ENCODE results near the gene FRG2B.
"Not testable (repeated sequence)": the region's sequence is repeated elsewhere in the genome, so short reads cannot be mapped to it uniquely, and the experiment has no call there.

The FRG2B gene

DNA sequence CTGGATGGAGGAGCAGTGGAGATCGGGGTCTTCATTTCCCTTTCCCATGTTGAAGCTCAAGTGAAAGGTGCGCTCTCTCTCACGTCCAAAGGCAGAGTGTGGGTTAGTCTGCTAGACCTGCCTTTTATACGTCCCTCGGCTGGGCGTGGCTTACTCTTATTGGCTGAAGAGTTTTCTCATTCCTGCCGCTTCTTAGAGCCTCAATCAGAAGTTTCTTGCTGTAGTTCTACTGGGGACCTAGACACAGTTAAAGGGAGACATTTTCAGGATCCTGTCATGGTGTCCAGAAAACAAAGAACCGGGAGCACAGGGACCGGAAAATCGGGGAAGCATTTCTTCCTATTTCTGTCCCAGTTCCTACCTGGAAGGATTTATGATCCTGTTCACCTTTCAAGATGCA is at the start of gene FRG2B:
FRG2B (minus strand) TSS at position 101 of the 400 bp plus-strand sequence; CDS start at position 48, 53 bp downstream.
- not testable (repeated sequence) for DNase-seq; H3K9me3 Mint-ChIP-seq; H3K4me3 Mint-ChIP-seq; H3K27ac Mint-ChIP-seq; ATAC-seq (replicated peaks); H3K4me1 Mint-ChIP-seq; H3K36me3 Mint-ChIP-seq
- peaks cover 4 to 15% of the 10 kb centered on the region in 2 donors for H3K27me3 Mint-ChIP-seq

DNA sequence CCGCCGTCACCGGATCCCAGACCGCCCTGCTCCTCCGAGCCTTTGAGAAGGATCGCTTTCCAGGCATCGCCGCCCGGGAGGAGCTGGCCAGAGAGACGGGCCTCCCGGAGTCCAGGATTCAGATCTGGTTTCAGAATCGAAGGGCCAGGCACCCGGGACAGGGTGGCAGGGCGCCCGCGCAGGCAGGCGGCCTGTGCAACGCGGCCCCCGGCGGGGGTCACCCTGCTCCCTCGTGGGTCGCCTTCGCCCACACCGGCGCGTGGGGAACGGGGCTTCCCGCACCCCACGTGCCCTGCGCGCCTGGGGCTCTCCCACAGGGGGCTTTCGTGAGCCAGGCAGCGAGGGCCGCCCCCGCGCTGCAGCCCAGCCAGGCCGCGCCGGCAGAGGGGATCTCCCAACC is 40.9 kb upstream of the FRG2B start:
- not testable (repeated sequence) for H3K27ac Mint-ChIP-seq; ATAC-seq (replicated peaks); H3K4me1 Mint-ChIP-seq; DNase-seq; H3K36me3 Mint-ChIP-seq; H3K9me3 Mint-ChIP-seq; H3K4me3 Mint-ChIP-seq
- H3K27me3 Mint-ChIP-seq: peaks cover 7 to 13% of the 10 kb centered on the region in 2 donors

DNA sequence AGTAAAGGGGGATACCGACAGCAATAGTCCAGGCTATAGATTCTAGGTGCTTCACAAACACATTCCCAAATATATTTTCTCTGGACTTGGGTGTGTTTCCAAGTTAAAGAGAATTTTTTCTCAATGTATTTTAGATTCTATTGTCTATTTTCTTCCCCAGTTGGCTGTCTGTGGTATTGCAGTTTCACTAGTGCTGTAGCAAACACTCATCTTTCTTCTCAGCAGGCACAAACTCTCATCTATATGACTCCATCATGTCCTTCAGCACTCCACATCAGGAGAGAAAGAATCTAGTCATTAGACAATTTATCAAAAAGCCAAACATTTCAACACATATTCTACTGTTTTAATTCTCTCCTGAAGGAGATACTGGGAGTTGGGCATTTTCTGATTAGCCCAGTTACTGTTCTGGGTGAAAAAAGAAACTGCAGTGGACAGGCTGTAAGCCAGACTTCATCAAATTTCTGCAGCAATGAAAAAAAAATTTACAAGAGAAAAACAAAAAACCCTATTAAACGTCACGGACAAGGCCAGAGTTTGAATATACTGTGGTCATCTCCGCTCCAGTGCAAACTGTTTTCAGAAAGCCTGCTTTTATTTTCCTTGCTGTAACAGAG is 37.1 kb upstream of the FRG2B start:
- not testable (repeated sequence) for H3K9me3 Mint-ChIP-seq; DNase-seq; ATAC-seq (replicated peaks); H3K4me1 Mint-ChIP-seq; H3K36me3 Mint-ChIP-seq; H3K27ac Mint-ChIP-seq; H3K4me3 Mint-ChIP-seq
- H3K27me3 Mint-ChIP-seq: peaks cover 7 to 19% of the 10 kb centered on the region in 2 donors

DNA sequence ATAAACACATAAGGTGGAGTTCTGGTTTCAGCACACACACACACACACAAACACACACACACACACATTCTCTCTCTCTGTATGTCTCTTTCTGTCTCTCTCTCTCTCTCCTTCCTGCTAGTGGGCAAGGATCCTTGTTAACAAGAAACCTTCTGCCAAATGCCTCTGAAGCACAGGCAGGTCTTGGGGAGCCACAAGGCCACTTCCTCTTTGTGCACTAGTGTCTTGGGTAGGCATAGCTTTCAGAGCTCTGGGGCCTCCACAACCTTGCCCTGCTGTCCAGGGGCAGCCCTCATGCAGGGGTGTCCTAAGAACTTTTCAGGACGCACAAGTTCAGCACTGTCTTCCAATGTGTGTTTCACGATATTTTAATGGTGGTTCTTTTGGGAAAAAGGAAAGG is 34.5 kb upstream of the FRG2B start:
- not testable (repeated sequence) for H3K4me3 Mint-ChIP-seq, H3K9me3 Mint-ChIP-seq, H3K27ac Mint-ChIP-seq, H3K36me3 Mint-ChIP-seq, DNase-seq, H3K4me1 Mint-ChIP-seq
- H3K27me3 Mint-ChIP-seq: peaks cover 7 to 19% of the 10 kb centered on the region in 2 donors
- peak; percentile 33 to 53 for ATAC-seq (replicated peaks)

DNA sequence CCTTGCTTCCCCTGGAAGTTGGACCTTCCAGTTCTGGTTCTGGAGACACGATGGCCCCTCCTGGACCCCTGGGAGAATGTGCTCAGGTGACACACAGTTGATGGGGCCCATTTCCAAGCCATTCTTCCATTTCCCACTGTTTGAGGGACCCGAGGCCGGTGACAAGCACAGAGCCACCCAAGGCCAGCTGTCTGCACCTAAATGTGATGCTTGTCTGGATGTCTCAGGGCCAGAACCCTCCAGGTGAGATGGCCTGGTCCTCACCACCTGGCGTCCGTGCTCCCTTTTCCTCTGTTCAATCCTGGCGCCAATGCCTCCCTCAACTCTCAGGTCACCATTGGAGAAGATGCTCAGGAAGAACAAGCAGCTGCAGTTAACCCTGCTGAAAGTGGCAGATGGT is 33.9 kb upstream of the FRG2B start:
- not testable (repeated sequence) for H3K4me1 Mint-ChIP-seq; ATAC-seq (replicated peaks); H3K9me3 Mint-ChIP-seq; H3K27ac Mint-ChIP-seq; DNase-seq; H3K4me3 Mint-ChIP-seq; H3K36me3 Mint-ChIP-seq
- H3K27me3 Mint-ChIP-seq: peaks cover 7 to 20% of the 10 kb centered on the region in 2 donors

DNA sequence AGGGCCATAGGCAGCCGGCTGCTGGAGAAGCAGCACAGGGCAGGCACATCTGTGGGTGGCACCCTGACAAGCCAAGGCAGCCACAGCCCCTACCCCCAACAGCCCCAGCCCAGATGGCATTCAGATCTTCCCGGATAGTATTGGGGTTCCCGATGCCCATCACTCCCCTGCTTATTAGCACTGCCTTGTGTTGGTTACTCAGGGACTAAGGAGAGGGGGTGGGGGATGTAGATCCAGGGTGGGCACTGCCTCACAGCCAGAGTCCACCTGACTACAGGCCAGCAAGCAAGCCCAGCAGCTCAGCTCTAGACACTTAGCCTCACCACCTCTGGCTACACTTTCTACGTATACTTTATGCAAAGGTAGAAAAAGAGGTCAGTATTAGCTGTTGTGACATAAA is 30.7 kb upstream of the FRG2B start:
- not testable (repeated sequence) for H3K4me3 Mint-ChIP-seq; ATAC-seq (replicated peaks); H3K9me3 Mint-ChIP-seq; H3K36me3 Mint-ChIP-seq; H3K4me1 Mint-ChIP-seq; DNase-seq; H3K27ac Mint-ChIP-seq
- H3K27me3 Mint-ChIP-seq: peaks cover 2 to 13% of the 10 kb centered on the region in 2 donors

DNA sequence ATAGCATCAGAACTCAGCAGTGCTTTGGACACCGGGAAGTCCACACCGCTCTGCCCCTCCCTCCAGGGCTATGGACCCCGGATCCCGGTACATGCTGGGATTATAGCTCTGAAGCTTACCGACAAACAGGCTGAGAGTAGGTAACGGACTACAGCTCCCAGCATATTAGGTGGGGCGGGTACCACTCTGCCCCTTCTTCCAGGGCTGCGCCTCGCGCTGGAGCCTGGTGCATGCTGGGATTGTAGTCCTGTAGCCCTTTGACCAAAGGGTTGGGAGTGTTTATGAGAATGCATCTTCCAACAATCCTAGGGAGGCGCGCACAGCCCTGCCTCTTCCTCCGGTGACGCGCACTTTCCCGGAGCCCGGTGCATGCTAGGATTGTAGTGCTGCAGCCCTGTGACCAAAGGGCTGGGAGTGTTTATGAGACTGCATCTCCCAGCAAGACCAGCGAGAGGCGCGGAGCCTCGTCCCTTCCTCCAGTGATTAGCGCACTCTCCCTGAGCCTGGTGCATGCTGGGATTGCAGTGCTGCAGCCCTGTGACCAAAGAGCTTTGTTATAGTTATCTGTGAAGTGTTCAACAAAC is 22.4 kb upstream of the FRG2B start:
- H3K27ac Mint-ChIP-seq; H3K27me3 Mint-ChIP-seq; H3K4me1 Mint-ChIP-seq; H3K36me3 Mint-ChIP-seq; ATAC-seq (replicated peaks); H3K9me3 Mint-ChIP-seq; H3K4me3 Mint-ChIP-seq; DNase-seq: not testable (repeated sequence)

DNA sequence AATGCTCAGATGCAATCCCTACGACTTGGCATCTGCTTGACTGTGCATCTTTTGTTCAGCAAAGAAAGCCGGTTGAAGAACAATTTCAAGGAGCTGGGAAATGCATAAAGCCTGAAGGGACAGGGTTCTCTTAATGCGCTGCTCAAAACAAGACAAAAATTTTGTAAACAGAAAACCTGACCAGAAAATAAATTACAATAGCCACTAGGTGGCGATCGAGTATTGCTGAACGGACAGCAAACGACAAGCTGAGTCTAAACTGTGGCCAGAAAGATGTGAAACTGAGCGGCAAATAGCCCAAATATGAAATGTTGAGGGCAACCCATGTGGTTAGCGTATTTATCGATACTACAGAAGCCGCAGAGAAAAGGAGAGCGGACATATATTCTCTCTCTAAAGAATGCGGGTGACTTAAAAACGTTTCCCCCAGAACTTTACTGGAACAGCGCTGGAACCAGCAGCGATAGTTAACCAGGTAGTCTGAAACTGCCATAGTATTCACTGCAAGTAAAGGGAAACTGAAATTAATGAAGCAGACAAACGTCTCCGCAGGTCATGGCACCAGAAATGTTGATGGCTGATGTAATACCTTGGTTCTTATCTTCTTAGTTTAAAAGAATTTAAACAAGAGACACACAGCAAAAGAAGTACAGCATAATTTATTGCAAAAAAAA is 20.6 kb upstream of the FRG2B start:
- not testable (repeated sequence) for H3K27ac Mint-ChIP-seq, H3K9me3 Mint-ChIP-seq, DNase-seq, H3K27me3 Mint-ChIP-seq, H3K36me3 Mint-ChIP-seq, H3K4me1 Mint-ChIP-seq, H3K4me3 Mint-ChIP-seq
- peak; percentile 62 to 70 for ATAC-seq (replicated peaks)

DNA sequence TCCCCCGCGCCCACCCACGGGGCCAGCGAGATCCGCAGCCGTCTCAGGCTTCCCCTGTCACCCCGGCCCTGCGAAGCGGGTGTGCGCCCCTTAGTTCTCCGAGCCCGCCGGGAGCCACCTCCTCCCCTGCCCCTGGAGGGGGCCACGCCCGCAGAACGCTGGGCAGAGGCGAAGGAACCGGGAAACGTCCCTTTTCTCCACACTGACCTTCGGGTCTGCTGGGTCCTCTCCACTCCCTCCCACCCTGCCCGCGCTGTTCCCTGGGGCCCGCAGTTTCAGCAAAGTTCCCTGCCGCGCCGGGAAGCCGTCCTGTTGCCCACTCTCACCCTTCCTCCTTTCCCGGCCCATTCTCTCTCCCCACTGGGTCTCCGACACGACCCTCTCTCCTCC is 11.2 kb upstream of the FRG2B start:
- not testable (repeated sequence) for ATAC-seq (replicated peaks); H3K36me3 Mint-ChIP-seq; H3K27ac Mint-ChIP-seq; H3K9me3 Mint-ChIP-seq; DNase-seq; H3K4me1 Mint-ChIP-seq
- Mint-ChIP-seq H3K27me3 (peaks cover 9 to 11% of the 10 kb centered on the region in 2 donors), H3K4me3 (peak overlapping the region in 1 of 2 donors; percentile 22)

DNA sequence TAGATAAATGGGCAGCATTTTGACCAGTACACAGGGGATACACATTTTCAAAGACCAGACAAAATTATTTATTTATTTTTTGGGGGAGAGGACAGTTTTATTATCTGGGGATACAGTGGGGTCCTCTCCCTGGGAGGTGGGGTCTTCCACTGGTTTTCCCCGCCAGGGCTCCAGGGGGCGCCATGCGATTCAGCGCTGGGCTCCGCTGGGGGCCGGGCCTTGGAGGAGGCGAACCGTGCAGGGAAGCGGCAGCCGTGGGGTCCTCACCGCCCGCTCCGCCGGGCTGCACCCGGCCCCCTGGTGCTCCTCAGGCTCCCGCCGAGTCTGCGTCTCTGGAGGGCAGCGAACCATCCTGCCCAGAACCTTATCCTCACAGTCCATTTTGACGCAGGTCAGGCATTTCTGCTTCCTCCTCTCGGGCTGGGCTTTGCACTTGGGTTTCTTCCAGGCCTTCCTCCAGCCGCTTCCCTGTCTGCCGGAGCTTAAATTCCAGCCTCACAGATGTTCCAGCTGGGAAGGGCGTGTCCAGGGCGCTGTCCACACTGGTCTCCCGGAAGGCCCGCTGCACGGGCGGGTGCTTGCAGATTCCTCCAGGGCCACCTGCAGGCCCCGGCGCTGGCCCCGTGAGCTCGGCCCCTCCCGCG is 10.7 kb upstream of the FRG2B start:
- H3K4me3 Mint-ChIP-seq: peak overlapping the region in 1 of 2 donors; percentile 22
- H3K27ac Mint-ChIP-seq, H3K9me3 Mint-ChIP-seq, H3K36me3 Mint-ChIP-seq, DNase-seq, H3K4me1 Mint-ChIP-seq: not testable (repeated sequence)
- ATAC-seq (replicated peaks): peak; percentile 48 to 67
- H3K27me3 Mint-ChIP-seq: peaks cover 9 to 11% of the 10 kb centered on the region in 2 donors

DNA sequence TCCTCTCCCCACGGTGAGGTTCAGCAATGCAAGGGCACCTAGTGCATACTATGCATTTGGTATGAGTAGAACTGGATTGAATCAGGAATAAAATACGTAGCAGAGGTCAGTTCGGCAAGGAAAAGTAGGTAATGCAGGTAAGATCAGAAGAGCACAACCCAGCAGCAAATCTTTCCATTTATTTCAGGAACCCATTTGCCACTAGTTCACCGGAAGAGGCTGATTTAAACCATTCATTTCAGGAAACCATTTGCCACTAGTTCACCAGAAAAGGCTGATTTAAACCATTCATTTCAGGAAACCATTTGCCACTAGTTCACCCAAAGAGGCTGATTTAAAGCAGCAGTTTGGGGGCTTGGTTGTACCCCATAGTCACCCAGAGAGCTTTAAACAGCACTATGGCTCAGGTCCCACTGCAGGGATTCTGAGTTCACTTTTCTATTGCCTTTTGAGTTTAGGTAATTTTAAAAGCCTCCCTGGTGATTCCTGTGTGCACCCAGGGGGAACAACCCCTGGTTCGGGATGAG is 4.2 kb upstream of the FRG2B start:
- not testable (repeated sequence) for H3K4me1 Mint-ChIP-seq; H3K9me3 Mint-ChIP-seq; H3K4me3 Mint-ChIP-seq; DNase-seq; ATAC-seq (replicated peaks); H3K36me3 Mint-ChIP-seq; H3K27ac Mint-ChIP-seq
- peaks cover 9 to 11% of the 10 kb centered on the region in 2 donors for H3K27me3 Mint-ChIP-seq

DNA sequence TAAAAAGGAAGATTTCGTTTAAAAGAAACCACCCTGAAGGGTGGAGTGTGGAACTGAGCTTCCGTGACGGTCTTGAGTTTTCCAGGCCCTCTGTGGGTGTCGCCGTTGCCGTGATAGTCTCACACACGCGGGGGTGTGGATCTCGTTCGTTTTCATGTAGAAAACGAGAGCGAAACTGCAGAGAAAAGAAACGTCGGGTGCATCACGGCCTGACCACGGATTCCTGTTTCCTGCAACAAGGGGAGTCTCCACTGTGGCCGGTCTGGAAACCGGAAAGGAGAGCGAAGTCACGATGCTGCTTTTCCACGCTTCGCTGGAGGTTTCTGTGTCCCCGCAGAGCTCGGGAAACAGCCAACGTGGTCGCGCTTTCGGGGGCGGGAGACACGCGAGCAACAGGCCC is 4.1 kb downstream of the FRG2B start:
- ATAC-seq (replicated peaks); DNase-seq; H3K36me3 Mint-ChIP-seq; H3K27ac Mint-ChIP-seq; H3K4me3 Mint-ChIP-seq; H3K9me3 Mint-ChIP-seq; H3K4me1 Mint-ChIP-seq: not testable (repeated sequence)
- H3K27me3 Mint-ChIP-seq: peaks cover 25 to 26% of the 10 kb centered on the region in 2 donors

DNA sequence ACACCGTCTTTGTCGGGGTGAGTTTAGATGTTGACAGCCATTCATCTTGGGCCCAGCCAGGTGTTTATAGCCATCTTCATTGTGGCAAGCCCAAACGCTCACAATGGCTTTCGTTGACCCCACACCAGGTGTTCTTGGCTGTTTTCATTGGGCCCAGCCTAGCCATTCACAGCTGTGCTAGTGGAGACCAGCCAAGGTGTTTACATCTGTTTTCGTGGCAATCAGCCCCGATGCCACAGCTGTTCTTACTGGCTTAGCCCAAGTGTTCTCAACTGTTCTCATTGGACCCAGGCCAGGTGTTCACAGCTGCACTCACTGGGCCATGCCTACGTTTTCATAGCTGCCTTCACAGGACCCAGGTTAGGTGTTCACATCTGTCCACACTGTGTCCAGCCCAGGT is 7.7 kb downstream of the FRG2B start:
- H3K36me3 Mint-ChIP-seq: peaks cover 0 to 4% of the 10 kb centered on the region in 2 donors
- no peak for DNase-seq
- peaks cover 0 to 1% of the 10 kb centered on the region in 2 donors for H3K4me1 Mint-ChIP-seq
- H3K27ac Mint-ChIP-seq: no peak overlapping the region
- peaks cover 25 to 32% of the 10 kb centered on the region in 2 donors for H3K27me3 Mint-ChIP-seq
- H3K9me3 Mint-ChIP-seq: peaks cover 0 to 4% of the 10 kb centered on the region in 2 donors
- ATAC-seq (replicated peaks): no peak
- H3K4me3 Mint-ChIP-seq: no peak overlapping the region

DNA sequence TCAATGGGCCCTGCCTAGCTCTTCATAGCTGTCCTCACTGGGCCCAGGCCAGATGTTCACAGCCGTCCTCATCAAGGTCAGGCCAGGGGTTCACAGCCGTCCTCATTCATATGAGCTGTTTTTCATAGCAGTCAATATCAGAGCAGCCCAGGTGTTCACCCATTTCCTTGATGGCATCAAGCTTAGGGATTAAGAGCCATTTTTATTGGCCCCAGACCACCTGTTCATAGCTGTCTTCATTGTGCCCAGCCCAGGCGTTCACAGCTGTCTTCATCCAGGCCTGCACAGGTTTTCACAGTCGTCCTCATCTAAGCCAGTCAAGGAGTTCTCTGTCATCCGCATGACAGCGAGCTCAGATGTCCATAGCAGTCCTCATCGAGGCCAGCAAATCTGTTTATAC is 9.4 kb downstream of the FRG2B start:
- Mint-ChIP-seq H3K4me3 (no peak overlapping the region), H3K27ac (no peak overlapping the region), H3K36me3 (no peaks in the 10 kb centered on the region), H3K27me3 (peaks cover 25 to 35% of the 10 kb centered on the region in 2 donors), H3K9me3 (peaks cover 0 to 4% of the 10 kb centered on the region in 2 donors), H3K4me1 (no peaks in the 10 kb centered on the region)
- DNase-seq (no peak), ATAC-seq (replicated peaks) (no peak)

Data from stimulated activated naive B cell treated with anti-CD40 and anti-IgM and Interleukin-4, amounts not matched to agents 10 μg/mL and 1 μg/mL and 100 μg/mL, for 72 hours (primary cell).